ENCODE measurements around the gene RRM1. TPM values are rescaled to one million over a fixed set of nuclear protein-coding genes. Genes with fewer than 3 reads are reported as not detected.

Gene RRM1
- total RNA-seq, 1 experiment from 2014 or later = 68.1 TPM

- H3K36me3 ChIP-seq (ENCODE audit: low read depth) = no peaks in the 10 kb centered on the region
- ChIA-PET POLR2A (ENCODE audit: unreplicated experiment) (no interaction called here), CTCF (no interaction called here)
- TF ChIP-seq EZH2 (IDR thresholded peaks at IDR 0.05; ENCODE audit: low read depth) (no peak), CTCF (conservative IDR thresholded peaks at IDR 0.05) (no peak)
- peak overlapping the region; percentile 68 for H3K4me3 ChIP-seq
- no peaks in the 10 kb centered on the region for H3K27me3 ChIP-seq (ENCODE audit: insufficient read depth, low read depth)
- H2AFZ ChIP-seq = peak overlapping the region; percentile 84
- intact Hi-C loops (cut with micrococcal nuclease; ENCODE audit: unreplicated experiment) = no loop called here
- peak overlapping the region; percentile 66 for H3K27ac ChIP-seq
- peak overlapping the region; percentile 88 for H3K4me2 ChIP-seq
- no peaks in the 10 kb centered on the region for H3K9me2 ChIP-seq (ENCODE audit: insufficient read depth)
- H3K79me2 ChIP-seq (ENCODE audit: low read depth) = peaks cover 19% of the 10 kb centered on the region
- TSS peak; percentile 84 for BruUV-seq (replicated peaks)
- no peaks in the 10 kb centered on the region for H3K9me3 ChIP-seq (ENCODE audit: insufficient read depth, low read depth)
- H4K20me1 ChIP-seq (ENCODE audit: insufficient read depth) = no peaks in the 10 kb centered on the region
- peaks cover 11% of the 10 kb centered on the region; the same call in 1 of the 2 replicates for H3K4me1 ChIP-seq (replicated peaks; ENCODE audit: insufficient read depth)
- no peak for DNase-seq
- H3F3A ChIP-seq (ENCODE audit: insufficient read depth, low read depth) = peaks cover 4% of the 10 kb centered on the region; the same call in 1 of the 2 replicates
These were observed 866 bp upstream of the RRM1 start for GRCh38 chr11:4093519-4094347.

- TF ChIP-seq CTCF (conservative IDR thresholded peaks at IDR 0.05) (no peak), EZH2 (IDR thresholded peaks at IDR 0.05; ENCODE audit: low read depth) (no peak)
- POLR2A ChIA-PET (ENCODE audit: unreplicated experiment) = interaction anchor here (0.7 kb wide), 1 partner anchor 254 kb away, joined by 4 read pairs; no protein-coding TSS in a partner anchor
- Histone ChIP-seq H3F3A (ENCODE audit: insufficient read depth, low read depth) (peaks cover 4% of the 10 kb centered on the region; the same call in 1 of the 2 replicates), H3K36me3 (ENCODE audit: low read depth) (no peaks in the 10 kb centered on the region), H3K27ac (peak overlapping the region; percentile 66; the same call in 1 of the 2 replicates), H3K27me3 (ENCODE audit: insufficient read depth, low read depth) (no peaks in the 10 kb centered on the region), H3K4me1 (replicated peaks; ENCODE audit: insufficient read depth) (peaks cover 11% of the 10 kb centered on the region; the same call in 1 of the 2 replicates), H2AFZ (peak overlapping the region; percentile 84), H3K9me2 (ENCODE audit: insufficient read depth) (no peaks in the 10 kb centered on the region), H3K4me3 (peak overlapping the region; percentile 68), H3K4me2 (peak overlapping the region; percentile 88), H3K9me3 (ENCODE audit: insufficient read depth, low read depth) (no peaks in the 10 kb centered on the region), H4K20me1 (ENCODE audit: insufficient read depth) (no peaks in the 10 kb centered on the region), H3K79me2 (ENCODE audit: low read depth) (peaks cover 22% of the 10 kb centered on the region)
- BruUV-seq (replicated peaks) = no TSS peak
- peak in 1 of 2 experiments; percentile 63 for DNase-seq
- intact Hi-C loops (cut with micrococcal nuclease; ENCODE audit: unreplicated experiment) = no loop called here
- CTCF ChIA-PET = no interaction called here
These were observed 1.1 kb downstream of the RRM1 start for GRCh38 chr11:4095509-4096230.

- no TSS peak for BruUV-seq (replicated peaks)
- CTCF ChIA-PET = interaction anchor here (0.6 kb wide), 1 partner anchor 237 kb away, joined by 3 read pairs; no protein-coding TSS in a partner anchor
These were observed 3.5 kb downstream of the RRM1 start for GRCh38 chr11:4098026-4098621.

More at GRCh38 chr11:4098026-4098621, 3.5 kb downstream of the RRM1 start:
- Histone ChIP-seq H3K4me2 (no peak overlapping the region), H3K27ac (no peak overlapping the region), H3K9me2 (ENCODE audit: insufficient read depth) (no peaks in the 10 kb centered on the region), H3F3A (ENCODE audit: insufficient read depth, low read depth) (peaks cover 4% of the 10 kb centered on the region; the same call in 1 of the 2 replicates), H2AFZ (no peak overlapping the region), H3K27me3 (ENCODE audit: insufficient read depth, low read depth) (no peaks in the 10 kb centered on the region), H3K9me3 (ENCODE audit: insufficient read depth, low read depth) (no peaks in the 10 kb centered on the region), H3K79me2 (ENCODE audit: low read depth) (peaks cover 22% of the 10 kb centered on the region), H4K20me1 (ENCODE audit: insufficient read depth) (no peaks in the 10 kb centered on the region), H3K36me3 (ENCODE audit: low read depth) (no peaks in the 10 kb centered on the region), H3K4me1 (replicated peaks; ENCODE audit: insufficient read depth) (peaks cover 11% of the 10 kb centered on the region; the same call in 1 of the 2 replicates), H3K4me3 (no peak overlapping the region)
- intact Hi-C loops (cut with micrococcal nuclease; ENCODE audit: unreplicated experiment) = no loop called here
- DNase-seq = no peak
- TF ChIP-seq EZH2 (IDR thresholded peaks at IDR 0.05; ENCODE audit: low read depth) (no peak), CTCF (conservative IDR thresholded peaks at IDR 0.05) (no peak)
- POLR2A ChIA-PET (ENCODE audit: unreplicated experiment) = no interaction called here
